Subcutaneous preadipocyte (primary cell): ENCODE measurements around the gene PDCD7. TPM values are rescaled to one million over a fixed set of nuclear protein-coding genes. Genes with fewer than 3 reads are reported as not detected.

Source experiments
- small RNA-seq: library from RNA; depleted of rRNA; stranded (forward); fragments of <200 nt; gene quantifications from one replicate; pipeline ENCODE3, GENCODE V24; 2012
- total RNA-seq: library from RNA; depleted of rRNA; stranded (reverse); fragments of >200 nt; gene quantifications from 2 replicates; pipeline ENCODE4 v1.2.3, GENCODE V29; 2012

PDCD7 gene, protein sequence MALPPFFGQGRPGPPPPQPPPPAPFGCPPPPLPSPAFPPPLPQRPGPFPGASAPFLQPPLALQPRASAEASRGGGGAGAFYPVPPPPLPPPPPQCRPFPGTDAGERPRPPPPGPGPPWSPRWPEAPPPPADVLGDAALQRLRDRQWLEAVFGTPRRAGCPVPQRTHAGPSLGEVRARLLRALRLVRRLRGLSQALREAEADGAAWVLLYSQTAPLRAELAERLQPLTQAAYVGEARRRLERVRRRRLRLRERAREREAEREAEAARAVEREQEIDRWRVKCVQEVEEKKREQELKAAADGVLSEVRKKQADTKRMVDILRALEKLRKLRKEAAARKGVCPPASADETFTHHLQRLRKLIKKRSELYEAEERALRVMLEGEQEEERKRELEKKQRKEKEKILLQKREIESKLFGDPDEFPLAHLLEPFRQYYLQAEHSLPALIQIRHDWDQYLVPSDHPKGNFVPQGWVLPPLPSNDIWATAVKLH
- total RNA-seq, result 18.7 and 26.6 TPM in 2 replicates

GRCh38 chr15:65133548-65134200, at the start of gene PDCD7:
Gene PDCD7, minus strand, starts transcription at chr15:65133808. Its CDS starts 27 bp downstream, at chr15:65133781.

DNA sequence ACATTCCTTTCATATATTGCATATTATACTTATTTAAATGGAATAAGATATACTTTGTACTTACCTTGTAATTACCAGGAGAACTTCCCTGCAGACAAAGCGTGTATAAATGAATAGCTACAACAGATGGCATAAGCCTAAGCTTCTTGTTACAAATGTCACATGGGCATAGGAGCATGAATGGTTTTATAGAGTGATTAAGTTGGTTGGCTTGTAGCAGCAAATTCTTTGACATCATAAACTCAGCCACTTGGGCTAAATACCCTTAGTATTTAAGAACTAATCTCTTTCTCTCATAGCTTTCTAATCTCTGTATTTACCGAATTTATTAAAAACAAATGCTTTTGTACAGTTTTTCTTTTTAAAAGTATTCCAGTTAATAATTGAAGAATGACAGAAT, 18.5 kb downstream of the PDCD7 start, which contains the start of gene UBAP1L:
TSS of gene UBAP1L (minus strand) at position 115 of the 400 bp plus-strand sequence. CDS start 8,985 bp downstream, outside the sequence.

DNA sequence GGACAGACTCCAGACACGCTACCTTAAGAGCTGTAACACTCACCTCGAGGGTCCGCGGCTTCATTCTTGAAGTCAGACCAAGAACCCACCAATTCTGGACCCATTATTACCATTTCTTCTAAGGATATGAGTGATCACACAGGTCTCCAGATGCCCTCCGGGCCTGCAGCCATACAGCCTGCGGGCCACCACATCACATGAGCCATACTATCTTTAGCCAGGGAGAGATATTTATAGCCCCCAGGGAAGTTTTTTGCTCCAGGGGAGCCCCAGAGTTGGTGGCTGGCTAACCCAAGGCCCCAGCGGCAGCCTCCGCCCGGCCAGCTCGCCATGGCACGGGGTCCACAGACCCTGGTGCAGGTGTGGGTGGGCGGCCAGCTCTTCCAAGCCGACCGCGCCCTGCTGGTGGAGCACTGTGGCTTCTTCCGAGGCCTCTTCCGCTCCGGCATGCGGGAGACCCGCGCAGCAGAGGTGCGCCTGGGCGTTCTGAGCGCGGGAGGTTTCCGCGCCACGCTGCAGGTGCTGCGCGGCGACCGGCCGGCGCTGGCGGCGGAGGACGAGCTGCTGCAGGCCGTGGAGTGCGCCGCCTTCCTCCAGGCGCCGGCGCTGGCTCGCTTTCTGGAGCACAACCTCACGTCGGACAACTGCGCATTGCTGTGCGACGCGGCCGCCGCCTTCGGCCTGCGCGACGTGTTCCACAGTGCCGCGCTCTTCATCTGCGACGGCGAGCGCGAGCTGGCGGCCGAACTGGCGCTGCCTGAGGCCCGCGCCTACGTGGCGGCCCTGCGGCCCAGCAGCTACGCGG, 56.9 kb downstream of the PDCD7 start, which contains the start of gene KBTBD13:
TSS of gene KBTBD13 (plus strand) at position 261 of the 805 bp plus-strand sequence. CDS start at position 331, 70 bp downstream.

GRCh38 chr15:65067645-65068402, 65.8 kb downstream of the PDCD7 start, which contains the start of gene RASL12:
Gene RASL12, minus strand, starts transcription at chr15:65067991. Its CDS starts 156 bp downstream, at chr15:65067835.

Small RNAs within 50 kb of the gene (small RNA-seq; reads per million reads assigned to genes)
- not detected for gene AC013553.1

Other genes starting within 250 kb of the PDCD7 start
- gene ANKDD1A, start 221.9 kb downstream of the PDCD7 start, total RNA-seq, result 6.1 and 7.0 TPM in 2 replicates
- gene SPG21, start 143.9 kb downstream of the PDCD7 start, total RNA-seq, result 88.4 and 97.7 TPM in 2 replicates
- gene MTFMT, start 104.2 kb downstream of the PDCD7 start, total RNA-seq, result 22.4 and 24.2 TPM in 2 replicates
- gene SLC51B, start 88.4 kb downstream of the PDCD7 start, total RNA-seq, result not detected in 2 replicates
- 3.7 and 6.6 TPM in 2 replicates for gene RASL12, start 65.8 kb downstream of the PDCD7 start, total RNA-seq
- gene KBTBD13, start 57.1 kb downstream of the PDCD7 start, total RNA-seq, result not detected in 2 replicates
- gene UBAP1L, start 18.6 kb downstream of the PDCD7 start, total RNA-seq, result 2.2 TPM in 2 replicates
- 33.2 and 50.3 TPM in 2 replicates for gene CLPX, start 51.5 kb upstream of the PDCD7 start, total RNA-seq
- gene CILP, start 77.7 kb upstream of the PDCD7 start, total RNA-seq, result 0.20 and 1.5 TPM in 2 replicates
- gene PARP16, start 153.1 kb upstream of the PDCD7 start, total RNA-seq, result 2.2 and 2.9 TPM in 2 replicates
- not detected in 2 replicates for gene RNU5A-1, start 162.2 kb upstream of the PDCD7 start, total RNA-seq
- gene RNU5B-1, start 170.9 kb upstream of the PDCD7 start, total RNA-seq, result not detected in 2 replicates
- gene IGDCC3, start 244.2 kb upstream of the PDCD7 start, total RNA-seq, result not detected in 2 replicates